Body of pancreas (tissue), 4 donors: ENCODE measurements around the gene NREP.

Experiments
- POLR2A ChIP-seq, 3 donors: fragments of 450-650 bp; IDR thresholded peaks; one replicate each; pipeline ENCODE4 v1.6.1; 2016; ENCODE audit warnings: antibody characterized with exemption in 3 of 3, mild to moderate bottlenecking in 2 of 3
- TF ChIP-seq, protein P1 (sequence below), 7 experiments: fragments of 450-650 bp in 4 of 7; fragments of 200-600 bp in 3 of 7; sonication (generic) in 3 of 7; IDR thresholded peaks; one replicate each; pipeline ENCODE4 v1.5.1; 2016 to 2019; ENCODE audit warnings: antibody characterized with exemption in 7 of 7

GRCh38 chr5:111806753-111807152 lies 49.8 kb upstream of the NREP start:
- TF ChIP-seq, protein P1, sequence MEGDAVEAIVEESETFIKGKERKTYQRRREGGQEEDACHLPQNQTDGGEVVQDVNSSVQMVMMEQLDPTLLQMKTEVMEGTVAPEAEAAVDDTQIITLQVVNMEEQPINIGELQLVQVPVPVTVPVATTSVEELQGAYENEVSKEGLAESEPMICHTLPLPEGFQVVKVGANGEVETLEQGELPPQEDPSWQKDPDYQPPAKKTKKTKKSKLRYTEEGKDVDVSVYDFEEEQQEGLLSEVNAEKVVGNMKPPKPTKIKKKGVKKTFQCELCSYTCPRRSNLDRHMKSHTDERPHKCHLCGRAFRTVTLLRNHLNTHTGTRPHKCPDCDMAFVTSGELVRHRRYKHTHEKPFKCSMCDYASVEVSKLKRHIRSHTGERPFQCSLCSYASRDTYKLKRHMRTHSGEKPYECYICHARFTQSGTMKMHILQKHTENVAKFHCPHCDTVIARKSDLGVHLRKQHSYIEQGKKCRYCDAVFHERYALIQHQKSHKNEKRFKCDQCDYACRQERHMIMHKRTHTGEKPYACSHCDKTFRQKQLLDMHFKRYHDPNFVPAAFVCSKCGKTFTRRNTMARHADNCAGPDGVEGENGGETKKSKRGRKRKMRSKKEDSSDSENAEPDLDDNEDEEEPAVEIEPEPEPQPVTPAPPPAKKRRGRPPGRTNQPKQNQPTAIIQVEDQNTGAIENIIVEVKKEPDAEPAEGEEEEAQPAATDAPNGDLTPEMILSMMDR (IDR thresholded peaks at IDR 0.05), result no peak
- TF ChIP-seq POLR2A (IDR thresholded peaks at IDR 0.05), result no peak
